Measurements from ENCODE around the gene POU6F2.
"Not testable (repeated sequence)": the region's sequence is repeated elsewhere in the genome, so short reads cannot be mapped to it uniquely, and the experiment has no call there.

POU6F2 gene

GRCh38 chr7:39304668-39305405 lies 327.1 kb downstream of the POU6F2 start:
- DNase-seq (ENCODE audit: low spot score): no peak

- no peak for DNase-seq (ENCODE audit: low spot score)
Observed at GRCh38 chr7:39306016-39306570, 328.4 kb downstream of the POU6F2 start.

GRCh38 chr7:39310699-39311098 lies 333.0 kb downstream of the POU6F2 start:
- no peak for DNase-seq (ENCODE audit: low spot score)

DNA sequence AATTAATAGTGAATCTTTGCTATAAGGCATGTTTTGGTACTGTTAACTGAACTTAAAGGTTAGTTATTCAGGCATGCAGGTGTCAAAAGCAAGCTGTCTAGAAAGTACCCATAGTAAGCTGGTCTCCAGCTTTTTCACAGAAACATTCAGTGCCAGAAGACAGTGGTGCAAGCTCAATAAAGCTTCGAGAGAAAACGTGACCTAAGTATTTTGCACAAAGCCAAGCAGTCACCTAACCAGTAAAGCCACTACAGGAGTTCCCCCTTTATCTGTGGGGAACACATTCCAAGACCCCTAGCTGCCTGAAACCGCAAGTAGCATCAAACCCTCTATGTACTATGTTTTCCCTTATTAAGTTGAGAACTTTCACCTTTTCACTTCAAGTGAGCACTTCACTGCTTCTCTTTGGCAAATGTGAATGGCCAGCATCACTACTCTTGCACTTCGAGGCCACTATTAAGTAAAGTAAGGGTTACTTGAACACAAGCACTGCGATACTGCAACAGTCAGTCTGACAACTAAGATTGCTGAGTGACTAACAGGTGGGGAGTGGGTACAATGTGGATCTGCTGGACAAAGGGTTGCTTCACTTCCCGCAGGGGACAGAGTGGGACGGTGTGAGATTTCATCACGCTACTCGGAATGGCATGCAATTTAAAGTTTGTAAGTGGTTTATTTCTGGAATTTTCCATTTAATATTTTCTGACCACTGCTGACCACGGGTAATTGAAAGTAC lies 334.7 kb downstream of the POU6F2 start:
- no peak for DNase-seq (ENCODE audit: low spot score)

- no peak for DNase-seq (ENCODE audit: low spot score)
Observed at GRCh38 chr7:39313376-39313775, 335.7 kb downstream of the POU6F2 start.

- no peak for DNase-seq (ENCODE audit: low spot score)
Observed at GRCh38 chr7:39313974-39314373, 336.3 kb downstream of the POU6F2 start.

GRCh38 chr7:39317107-39317506 lies 339.4 kb downstream of the POU6F2 start:
- no peak for DNase-seq (ENCODE audit: low spot score)

DNA sequence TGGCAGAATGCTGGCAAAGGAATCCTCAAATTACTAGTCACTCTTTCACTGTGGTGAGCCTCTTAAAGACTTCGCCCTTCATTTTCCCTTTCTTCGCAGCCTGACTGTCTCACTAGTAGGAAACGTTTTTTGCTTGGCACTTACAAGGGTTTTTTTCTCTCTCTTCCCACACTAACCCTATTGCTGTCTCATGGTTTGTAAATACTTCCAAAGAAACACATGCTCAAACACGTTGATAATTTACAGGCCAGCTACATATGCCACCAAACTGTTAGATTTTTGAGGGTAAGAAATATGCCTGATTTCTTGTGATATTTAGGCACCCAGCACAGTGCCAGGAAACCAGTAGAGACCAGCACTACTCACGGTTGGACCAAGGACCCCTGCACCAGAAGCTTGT lies 340.2 kb downstream of the POU6F2 start:
- DNase-seq (ENCODE audit: low spot score): no peak

DNA sequence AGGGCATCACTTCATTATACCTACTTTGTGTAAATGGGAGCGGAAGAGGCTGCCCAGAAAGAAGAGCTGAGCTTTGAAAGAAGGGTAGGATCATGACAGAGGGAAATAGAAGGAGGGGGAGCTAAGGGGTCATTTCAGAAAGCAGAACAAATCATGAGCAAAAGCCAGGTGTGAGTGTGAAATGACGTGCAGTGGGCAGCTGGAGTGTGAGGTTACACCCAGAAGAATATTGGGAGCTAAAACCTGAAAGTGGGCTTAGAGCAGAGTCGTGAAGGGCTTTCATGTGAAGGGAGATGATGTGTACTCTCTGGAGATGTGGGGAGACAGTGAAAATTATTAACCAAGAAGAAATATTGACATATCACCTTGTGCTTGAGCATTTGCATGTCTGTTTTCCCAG lies 343.5 kb downstream of the POU6F2 start:
- no peak for DNase-seq (ENCODE audit: low spot score)

DNA sequence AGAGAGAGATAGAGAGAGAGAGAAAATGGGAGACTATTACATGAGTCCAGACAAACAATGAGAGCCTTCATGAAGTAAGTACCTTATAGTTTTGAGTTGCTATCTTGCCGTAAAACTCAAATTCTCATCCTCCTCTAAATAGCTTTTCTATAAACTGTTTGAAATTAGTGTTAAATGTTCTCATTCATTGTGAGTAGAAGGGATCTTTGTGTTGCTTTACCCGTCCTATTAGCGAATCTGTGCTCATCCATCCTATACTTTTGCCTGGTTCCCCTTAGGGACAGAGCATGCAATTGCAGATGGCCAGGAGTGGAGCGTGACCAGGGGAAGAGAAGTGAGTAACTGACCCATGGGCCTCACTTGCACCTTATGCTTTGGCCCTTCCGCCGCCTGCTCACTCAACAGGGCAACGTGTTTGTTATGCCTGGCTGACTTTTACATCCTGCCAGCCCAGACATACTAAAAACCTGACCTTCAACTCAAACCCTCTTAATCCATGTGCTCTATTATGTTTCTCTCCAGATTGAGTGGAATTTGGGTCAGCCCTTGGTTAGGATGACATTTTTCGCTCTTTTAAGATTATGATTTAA lies 344.3 kb downstream of the POU6F2 start:
- DNase-seq (ENCODE audit: low spot score): no peak

DNA sequence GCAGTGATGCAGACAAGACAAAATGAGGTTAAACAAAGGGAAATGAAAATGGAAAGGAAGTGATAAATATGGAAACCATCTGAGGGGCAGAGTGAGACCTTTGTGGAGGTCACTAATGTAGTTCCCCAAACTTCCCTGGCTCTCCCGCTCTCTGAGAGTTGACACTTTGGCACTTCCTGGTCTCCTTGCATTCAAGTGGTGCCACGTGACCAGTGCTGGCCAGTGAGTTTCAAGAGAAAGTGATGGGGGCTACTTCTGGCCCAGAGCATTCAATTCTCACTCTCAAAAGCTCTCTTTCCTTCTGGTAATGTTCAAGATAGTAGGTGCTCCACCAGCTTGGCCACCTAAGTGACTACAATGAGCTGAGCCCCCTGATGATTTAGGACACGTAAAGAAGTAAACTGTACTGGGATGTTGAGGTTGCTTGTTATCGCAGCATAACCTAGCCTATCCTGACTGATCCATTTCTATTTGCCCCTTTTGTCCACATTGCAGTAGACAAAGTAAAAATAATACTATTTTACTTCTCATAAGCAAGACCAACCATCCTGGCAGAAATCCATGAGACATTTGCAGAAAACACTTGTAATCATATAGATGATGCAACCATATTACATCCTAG lies 346.5 kb downstream of the POU6F2 start:
- no peak for DNase-seq (ENCODE audit: low spot score)

DNA sequence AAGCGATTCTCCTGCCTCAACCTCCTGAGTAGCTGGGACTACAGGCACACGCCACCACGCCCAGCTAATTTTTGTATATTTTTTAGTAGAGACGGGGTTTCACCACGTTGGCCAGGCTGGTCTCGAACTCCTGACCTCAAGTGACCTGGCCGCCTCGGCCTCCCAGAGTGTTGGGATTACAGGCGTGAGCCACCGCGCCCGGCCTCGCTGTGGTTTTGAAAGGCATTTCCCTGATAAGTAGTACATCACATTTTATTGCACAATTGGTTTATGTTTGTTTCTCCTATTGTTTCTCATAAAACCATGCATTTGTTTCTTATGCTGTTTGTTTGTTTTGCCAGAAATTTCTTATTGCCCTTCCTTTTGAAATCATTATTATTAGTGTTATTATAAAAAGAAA lies 353.9 kb downstream of the POU6F2 start:
- DNase-seq (ENCODE audit: low spot score): not testable (repeated sequence)

- DNase-seq (ENCODE audit: low spot score): no peak
Observed at GRCh38 chr7:39332142-39332541, 354.4 kb downstream of the POU6F2 start.

DNA sequence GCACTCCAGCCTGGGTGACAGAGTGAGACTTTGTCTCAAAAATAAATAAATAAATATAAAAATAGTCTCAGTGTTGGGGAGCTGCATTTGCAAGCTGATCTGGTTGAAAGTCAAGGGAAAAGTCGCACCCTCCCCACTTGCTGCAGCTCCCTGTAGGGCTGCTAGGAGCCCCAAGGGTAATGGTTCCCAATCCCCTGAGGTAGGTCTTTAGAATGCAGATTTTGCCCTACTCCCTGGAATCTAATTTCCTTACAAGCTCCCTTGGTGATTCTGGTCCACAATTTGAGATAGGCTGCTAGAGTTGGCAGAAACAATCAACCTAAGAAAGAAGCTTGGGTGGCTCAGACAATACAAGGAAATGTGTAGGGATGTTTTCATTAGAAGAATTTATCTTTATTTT lies 356.0 kb downstream of the POU6F2 start:
- no peak for DNase-seq (ENCODE audit: low spot score)

DNA sequence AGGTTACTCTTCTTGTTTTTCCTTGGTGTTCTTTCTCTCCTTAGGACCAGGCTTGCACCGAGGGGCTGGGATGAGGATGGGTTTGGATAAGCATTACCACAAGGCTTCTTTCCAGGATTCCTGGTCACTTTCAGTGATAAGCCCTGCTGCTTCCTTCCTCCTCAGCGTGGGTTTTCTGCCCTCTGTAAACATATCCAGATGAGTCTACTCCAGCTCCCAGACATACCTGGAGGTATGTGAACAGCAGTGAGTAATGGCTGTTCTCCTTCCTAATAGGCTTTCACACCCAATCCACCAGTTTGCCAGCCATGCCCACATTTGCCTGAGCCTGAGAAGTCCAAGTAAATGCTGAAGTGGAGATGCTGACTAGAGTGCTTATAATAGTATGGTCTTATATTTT lies 358.7 kb downstream of the POU6F2 start:
- no peak for DNase-seq (ENCODE audit: low spot score)

GRCh38 chr7:39338716-39339115 lies 361.0 kb downstream of the POU6F2 start:
- DNase-seq (ENCODE audit: low spot score): no peak

GRCh38 chr7:39339591-39339990 lies 361.9 kb downstream of the POU6F2 start:
- no peak for DNase-seq (ENCODE audit: low spot score)

- no peak for DNase-seq (ENCODE audit: low spot score)
Observed at GRCh38 chr7:39341083-39341482, 363.4 kb downstream of the POU6F2 start.

GRCh38 chr7:39342763-39343162 lies 365.1 kb downstream of the POU6F2 start:
- no peak for DNase-seq (ENCODE audit: low spot score)

- DNase-seq (ENCODE audit: low spot score): no peak
Observed at GRCh38 chr7:39349452-39350123, 371.9 kb downstream of the POU6F2 start.

DNA sequence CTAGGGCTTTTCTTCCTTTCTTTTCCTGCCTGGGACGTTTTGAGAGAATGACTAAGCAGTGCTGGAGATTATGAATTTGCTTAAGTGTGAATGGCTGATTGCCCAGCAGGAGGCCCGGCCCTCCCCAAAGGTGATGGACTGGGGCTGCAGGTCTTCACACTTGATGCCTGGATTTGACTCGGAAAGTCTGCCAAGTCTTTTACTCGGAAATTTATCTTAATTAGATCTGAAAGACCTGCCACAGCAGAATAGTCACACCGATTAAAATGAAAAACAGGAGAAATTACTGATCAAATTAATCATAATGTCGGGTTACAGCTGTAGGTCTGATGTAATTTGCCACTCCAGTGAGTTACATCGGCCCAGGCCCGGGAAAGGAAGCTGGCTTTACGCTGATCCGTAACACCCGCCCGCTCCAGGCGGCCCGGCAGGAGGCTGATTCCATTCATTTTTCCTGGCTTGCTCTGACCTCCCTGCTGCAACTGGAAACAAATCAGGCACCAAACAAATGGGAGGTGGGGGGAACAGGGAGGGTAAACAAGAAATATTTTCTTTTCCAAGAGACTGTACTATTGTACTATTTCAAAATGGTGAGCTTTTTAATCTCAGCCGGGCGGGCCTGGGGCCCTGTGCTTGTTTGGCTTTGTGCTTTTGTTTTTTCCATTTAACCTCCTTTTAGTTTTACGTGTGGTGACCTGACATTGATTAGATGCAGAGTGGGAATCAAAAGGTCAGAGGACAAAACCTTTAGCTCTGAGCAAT lies 376.1 kb downstream of the POU6F2 start:
- DNase-seq (ENCODE audit: low spot score): no peak

All from left forelimb (tissue), 1 donor.